OCI-LY7 (cell line): Measurements from ENCODE around the gene MAP4K2. TPM values are rescaled to one million over a fixed set of nuclear protein-coding genes. Genes with fewer than 3 reads are reported as not detected.
A peak's percentile ranks its signal among the peaks of the same experiment; 100 is the strongest.

Experiments used
- BruUV-seq: library from RNA; stranded (reverse); fragments of 400-500 nt; replicated peaks from 2 replicates; lab custom pipeline; 2021; lab: Mats Ljungman, UMichigan
- CTCF ChIA-PET: fragments of 300-600 bp; sonication (Branson Sonifier 250); formaldehyde crosslinking; loops from one replicate; lab custom pipeline; 2022; ENCODE audit warnings: antibody characterized with exemption; ENCODE audit not compliant: unreplicated experiment; lab: Charles Lee
- POLR2A ChIA-PET: fragments of 300-600 bp; sonication (Branson Sonifier 250); formaldehyde crosslinking; loops from one replicate; lab custom pipeline; 2022; ENCODE audit warnings: antibody characterized with exemption; lab: Charles Lee
- DNase-seq: peaks from one replicate; pipeline ENCODE4 v3.0.0-alpha.2; 2015; ENCODE audit warnings: low spot score
- H2AFZ ChIP-seq: fragments of 200-600 bp; sonication (generic), shearing (Covaris generic); 2 replicates; pipeline ENCODE4 v1.6.1; 2014; ENCODE audit warnings: mild to moderate bottlenecking, antibody characterized with exemption, low read length, moderate library complexity
- H3K27ac ChIP-seq: fragments of 200-600 bp; sonication (generic); 2 replicates; pipeline ENCODE4 v1.5.1; 2014; ENCODE audit warnings: mixed run types, low read depth, mild to moderate bottlenecking, moderate library complexity, low read length, inconsistent platforms; ENCODE audit not compliant: poor library complexity, severe bottlenecking
- H3K36me3 ChIP-seq: fragments of 200-600 bp; sonication (generic); 2 replicates; pipeline ENCODE4 v1.6.1; 2014; ENCODE audit warnings: mild to moderate bottlenecking, antibody characterized with exemption, low read length, moderate library complexity, mixed read lengths; ENCODE audit not compliant: insufficient read depth
- H3K4me1 ChIP-seq: fragments of 200-600 bp; sonication (generic); 2 replicates; pipeline ENCODE4 v1.5.1; 2014; ENCODE audit warnings: mild to moderate bottlenecking, low read length; ENCODE audit not compliant: insufficient read depth, poor library complexity, severe bottlenecking
- H3K4me2 ChIP-seq: fragments of 200-600 bp; sonication (generic); 2 replicates; pipeline ENCODE4 v1.6.1; 2014; ENCODE audit warnings: mild to moderate bottlenecking, low read length
- H3K4me3 ChIP-seq: fragments of 200-600 bp; sonication (generic); 2 replicates; pipeline ENCODE4 v1.5.1; 2014; ENCODE audit warnings: mild to moderate bottlenecking, low read depth, low read length; ENCODE audit not compliant: poor library complexity, severe bottlenecking
- H3K79me2 ChIP-seq: fragments of 200-600 bp; sonication (generic); 2 replicates; pipeline ENCODE4 v1.6.1; 2016; ENCODE audit warnings: low read depth, mild to moderate bottlenecking, low read length, moderate library complexity, mixed read lengths; ENCODE audit not compliant: insufficient read depth
- H3K9me2 ChIP-seq: fragments of 200-600 bp; sonication (generic); 2 replicates; pipeline ENCODE4 v1.6.1; 2016; ENCODE audit warnings: mild to moderate bottlenecking, low read length, mixed read lengths; ENCODE audit not compliant: insufficient read depth
- H3K9me3 ChIP-seq: fragments of 200-600 bp; sonication (generic); 2 replicates; pipeline ENCODE4 v1.6.1; 2014; ENCODE audit warnings: mild to moderate bottlenecking, mixed run types, low read length, mixed read lengths
- H4K20me1 ChIP-seq: fragments of 200-600 bp; sonication (generic); 2 replicates; pipeline ENCODE4 v1.6.1; 2014; ENCODE audit warnings: mild to moderate bottlenecking, antibody characterized with exemption, low read length, moderate library complexity, mixed read lengths; ENCODE audit not compliant: insufficient read depth
- EZH2phosphoT487 ChIP-seq: fragments of 200-600 bp; sonication (generic); IDR thresholded peaks from 2 replicates; pipeline ENCODE4 v1.6.1; 2018; ENCODE audit warnings: low read depth, borderline replicate concordance, mild to moderate bottlenecking, mixed run types, antibody characterized with exemption, low read length, moderate library complexity, mixed read lengths
- intact Hi-C: fragments of 100-400 bp; cut with micrococcal nuclease; formaldehyde crosslinking; loops from one replicate; pipeline ENCODE4 v1.10.0; 2022; ENCODE audit not compliant: unreplicated experiment
- total RNA-seq, 2 experiments: library from RNA; depleted of rRNA in 1 of 2; stranded (reverse); fragments of >200 nt in 1 of 2; shearing (Covaris generic) in 1 of 2; gene quantifications; 2 replicates each; pipeline ENCODE4 v1.2.3, GENCODE V29; 2014 to 2022
- TF ChIP-seq, protein P1 (sequence below): fragments of 200-600 bp; sonication (generic); conservative IDR thresholded peaks from 2 replicates; pipeline ENCODE4 v1.5.1; 2014; ENCODE audit warnings: mild to moderate bottlenecking, antibody characterized with exemption, low read length, moderate library complexity, mixed read lengths

Gene MAP4K2
- total RNA-seq, 2 experiments from 2014 or later = 110 to 115 TPM

DNA sequence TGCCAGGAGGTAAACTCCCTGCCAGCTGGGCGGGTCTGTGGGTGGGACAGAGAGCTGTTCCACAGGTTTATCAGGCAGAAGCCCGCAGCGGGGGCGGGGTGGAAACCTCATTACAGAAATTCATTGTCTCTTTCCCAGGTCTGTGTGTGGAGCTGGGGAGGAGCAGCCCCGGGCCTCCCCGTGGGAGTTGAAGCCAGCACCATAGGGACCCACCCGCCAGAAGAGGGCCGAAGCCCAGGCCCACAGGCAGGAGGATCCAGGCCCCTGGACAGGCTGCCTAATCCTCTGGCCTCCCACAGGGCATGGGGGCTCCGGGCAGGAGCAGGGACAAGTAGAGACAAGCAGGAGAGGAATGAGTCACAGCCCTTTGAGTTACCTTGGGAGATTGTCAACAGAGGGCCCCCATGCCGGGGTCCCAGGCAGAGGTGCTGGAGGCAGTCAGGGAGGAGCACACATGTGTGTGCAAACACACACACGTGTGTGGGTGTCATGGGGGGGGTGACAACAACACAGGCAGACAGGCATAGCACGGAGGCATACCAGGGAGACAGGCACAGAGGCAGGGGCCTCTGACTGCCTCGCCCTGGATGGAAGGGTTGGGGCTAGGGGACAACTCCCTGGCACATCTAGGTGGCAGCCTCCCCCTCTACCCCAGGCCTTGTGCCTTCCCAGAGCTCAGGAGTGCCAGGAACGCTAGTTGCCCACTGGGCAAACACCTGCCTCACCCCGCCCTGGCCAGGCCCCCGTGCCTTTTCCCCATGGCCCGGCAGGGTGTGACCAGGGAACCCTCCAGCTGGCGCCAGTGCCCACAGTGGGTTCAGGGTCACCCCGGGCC is 40.1 kb upstream of the MAP4K2 start:
- no peak overlapping the region for H2AFZ ChIP-seq
- peaks cover 33% of the 10 kb centered on the region for H3K4me1 ChIP-seq
- H4K20me1 ChIP-seq = no peaks in the 10 kb centered on the region
- H3K9me3 ChIP-seq = no peaks in the 10 kb centered on the region
- TF ChIP-seq, protein P1, sequence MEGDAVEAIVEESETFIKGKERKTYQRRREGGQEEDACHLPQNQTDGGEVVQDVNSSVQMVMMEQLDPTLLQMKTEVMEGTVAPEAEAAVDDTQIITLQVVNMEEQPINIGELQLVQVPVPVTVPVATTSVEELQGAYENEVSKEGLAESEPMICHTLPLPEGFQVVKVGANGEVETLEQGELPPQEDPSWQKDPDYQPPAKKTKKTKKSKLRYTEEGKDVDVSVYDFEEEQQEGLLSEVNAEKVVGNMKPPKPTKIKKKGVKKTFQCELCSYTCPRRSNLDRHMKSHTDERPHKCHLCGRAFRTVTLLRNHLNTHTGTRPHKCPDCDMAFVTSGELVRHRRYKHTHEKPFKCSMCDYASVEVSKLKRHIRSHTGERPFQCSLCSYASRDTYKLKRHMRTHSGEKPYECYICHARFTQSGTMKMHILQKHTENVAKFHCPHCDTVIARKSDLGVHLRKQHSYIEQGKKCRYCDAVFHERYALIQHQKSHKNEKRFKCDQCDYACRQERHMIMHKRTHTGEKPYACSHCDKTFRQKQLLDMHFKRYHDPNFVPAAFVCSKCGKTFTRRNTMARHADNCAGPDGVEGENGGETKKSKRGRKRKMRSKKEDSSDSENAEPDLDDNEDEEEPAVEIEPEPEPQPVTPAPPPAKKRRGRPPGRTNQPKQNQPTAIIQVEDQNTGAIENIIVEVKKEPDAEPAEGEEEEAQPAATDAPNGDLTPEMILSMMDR = no peak
- TF ChIP-seq EZH2phosphoT487 = no peak
- POLR2A ChIA-PET = interaction anchor here (0.6 kb wide), 1 partner anchor 44 kb away, joined by 4 read pairs; no protein-coding TSS in a partner anchor
- H3K4me3 ChIP-seq = peak overlapping the region; percentile 71
- H3K36me3 ChIP-seq = no peaks in the 10 kb centered on the region
- no peak overlapping the region for H3K27ac ChIP-seq
- BruUV-seq = no TSS peak
- intact Hi-C loops = loop anchor here (10.0 kb wide), 2 partner anchors 242 to 472 kb away; partner anchors contain the start of genes CDC42EP2, CDCA5 and ZFPL1
- CTCF ChIA-PET = no interaction called here
- H3K79me2 ChIP-seq = no peaks in the 10 kb centered on the region
- DNase-seq = no peak
- peak overlapping the region; percentile 74 for H3K4me2 ChIP-seq
- H3K9me2 ChIP-seq = no peaks in the 10 kb centered on the region

DNA sequence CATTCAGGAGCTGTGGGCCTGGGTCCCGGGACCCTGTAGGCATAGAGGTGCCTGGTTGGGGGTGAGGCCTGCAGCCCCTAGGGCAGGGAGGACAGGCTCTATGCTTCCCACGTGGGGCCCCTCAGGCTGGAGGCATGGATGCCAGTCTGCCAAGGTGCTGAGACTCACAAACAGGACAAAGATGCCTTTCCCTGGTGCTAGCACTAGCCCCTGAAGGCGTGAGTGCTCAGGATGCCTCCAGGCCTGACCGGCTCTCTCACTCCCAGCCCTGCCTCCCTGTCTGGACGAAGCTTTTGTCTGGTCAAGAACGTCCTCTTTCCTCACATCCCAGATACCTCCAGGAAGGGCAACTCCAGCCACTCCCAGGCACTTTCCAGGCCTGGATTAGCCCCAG is 39.3 kb upstream of the MAP4K2 start:
- intact Hi-C loops = loop anchor here (10.0 kb wide), 2 partner anchors 242 to 472 kb away; partner anchors contain the start of genes CDC42EP2, CDCA5 and ZFPL1
- H2AFZ ChIP-seq = no peak overlapping the region
- no TSS peak for BruUV-seq
- no peak for TF ChIP-seq EZH2phosphoT487
- TF ChIP-seq, protein P1 = no peak
- H3K79me2 ChIP-seq = no peaks in the 10 kb centered on the region
- H3K4me3 ChIP-seq = no peak overlapping the region
- DNase-seq = no peak
- peaks cover 25% of the 10 kb centered on the region for H3K4me1 ChIP-seq
- CTCF ChIA-PET = no interaction called here
- POLR2A ChIA-PET = no interaction called here
- no peak overlapping the region for H3K4me2 ChIP-seq
- no peaks in the 10 kb centered on the region for H3K9me3 ChIP-seq
- H3K27ac ChIP-seq = no peak overlapping the region
- no peaks in the 10 kb centered on the region for H3K9me2 ChIP-seq
- no peaks in the 10 kb centered on the region for H3K36me3 ChIP-seq
- H4K20me1 ChIP-seq = no peaks in the 10 kb centered on the region
